ENCODE data around the gene NHERF2. TPM values are rescaled to one million over a fixed set of nuclear protein-coding genes. Genes with fewer than 3 reads are reported as not detected.

Gene NHERF2
- total RNA-seq, 6 experiments from 2014 or later, result 129 to 284 (median 186) TPM

- Histone ChIP-seq H3K27me3 (no peaks in the 10 kb centered on the region), H3K9me3 (no peaks in the 10 kb centered on the region), H3K4me3 (no peak overlapping the region), H3K27ac (no peak overlapping the region), H3K36me3 (peaks cover 0 to 26% (median 0%) of the 10 kb centered on the region in 4 donors), H3K4me1 (peaks cover 0 to 18% (median 8%) of the 10 kb centered on the region in 4 donors)
- intact Hi-C loops (cut with DNase I), result no loop called here
- 80% methylated on average over 1 of the region's 5 CpGs for WGBS (ENCODE audit: insufficient coverage, low coverage, low lambda C conversion rate, missing lambda C conversion rate)
- ATAC-seq (no peak), DNase-seq (no peak)
- TF ChIP-seq CTCF (IDR thresholded peaks at IDR 0.05) (no peak), POLR2A (IDR thresholded peaks at IDR 0.05) (no peak)
Observed at GRCh38 chr16:1982013-1982433, 44.7 kb upstream of the NHERF2 start.

DNA sequence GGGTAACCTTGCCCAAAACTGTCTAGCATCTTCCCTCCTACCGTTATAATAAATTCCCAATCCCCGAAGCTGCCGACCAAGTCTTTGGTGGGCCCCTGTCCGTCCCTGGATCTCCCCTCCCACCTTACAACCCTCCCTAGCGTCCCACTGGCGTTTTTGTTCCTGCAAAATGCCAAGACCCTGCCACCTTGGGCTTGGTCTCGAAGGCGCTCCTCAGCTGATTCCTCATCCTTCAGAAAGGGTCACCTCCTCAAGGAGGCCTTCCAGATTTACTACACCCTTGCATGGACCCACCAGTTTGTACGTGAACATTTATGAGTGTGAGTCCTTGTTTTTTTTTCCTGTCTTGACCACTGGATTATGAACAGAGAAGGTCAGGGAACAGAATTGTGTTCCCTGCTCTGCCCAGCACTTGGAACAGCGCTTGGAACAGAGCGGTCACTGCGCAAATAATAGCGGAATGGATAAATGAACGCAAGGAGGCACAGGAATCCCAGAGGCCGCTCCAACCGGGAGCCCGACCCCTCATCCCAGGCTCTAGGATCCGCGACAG is 43.6 kb upstream of the NHERF2 start:
- intact Hi-C loops (cut with DNase I), result no loop called here
- H3K4me3 ChIP-seq, result peak overlapping the region; percentile 75 to 98 (median 91)
- H3K27ac ChIP-seq, result peak overlapping the region; percentile 39 to 78 (median 53)
- ATAC-seq, result no peak
- no peaks in the 10 kb centered on the region for H3K27me3 ChIP-seq
- peaks cover 0 to 18% (median 8%) of the 10 kb centered on the region in 4 donors for H3K4me1 ChIP-seq
- 26% methylated on average over 14 of the region's 19 CpGs for WGBS (ENCODE audit: insufficient coverage, low coverage, low lambda C conversion rate, missing lambda C conversion rate)
- TF ChIP-seq CTCF (IDR thresholded peaks at IDR 0.05), result no peak
- TF ChIP-seq POLR2A (IDR thresholded peaks at IDR 0.05), result no peak
- no peaks in the 10 kb centered on the region for H3K9me3 ChIP-seq
- H3K36me3 ChIP-seq, result peaks cover 0 to 17% (median 0%) of the 10 kb centered on the region in 4 donors
- DNase-seq, result no peak

- DNase-seq (peak; percentile 94 to 97 (median 96)), ATAC-seq (peak; percentile 87 to 96 (median 92))
- H3K4me1 ChIP-seq, result peaks cover 0 to 18% (median 8%) of the 10 kb centered on the region in 4 donors
- TF ChIP-seq CTCF (IDR thresholded peaks at IDR 0.05) (peak; percentile 12 to 69 (median 50)), POLR2A (IDR thresholded peaks at IDR 0.05) (peak; percentile 78)
- H3K4me3 ChIP-seq, result peak within 1 kb of the TSS; percentile 75 to 98 (median 91)
- H3K36me3 ChIP-seq, result peaks cover 0 to 13% (median 0%) of the 10 kb centered on the region in 4 donors
- no peaks in the 10 kb centered on the region for H3K27me3 ChIP-seq
- peak within 1 kb of the TSS; percentile 72 to 79 (median 78) for H3K27ac ChIP-seq
- H3K9me3 ChIP-seq, result no peaks in the 10 kb centered on the region
- no CpG with 5 or more reads among the region's 109 CpGs for WGBS (ENCODE audit: insufficient coverage, low coverage, low lambda C conversion rate, missing lambda C conversion rate)
- intact Hi-C loops (cut with DNase I), result no loop called here
Observed at GRCh38 chr16:1983544-1984346, 43.0 kb upstream of the NHERF2 start, which contains the start of gene GFER. Gene GFER (plus strand): TSS chr16:1984193. CDS start chr16:1984219, 26 bp downstream.

- peak; percentile 69 to 79 (median 78) for DNase-seq
- H3K4me1 ChIP-seq, result peaks cover 0 to 18% (median 8%) of the 10 kb centered on the region in 4 donors
- peak overlapping the region; percentile 72 to 79 (median 78) for H3K27ac ChIP-seq
- peak overlapping the region; percentile 75 to 98 (median 91) for H3K4me3 ChIP-seq
- peaks cover 0 to 13% (median 0%) of the 10 kb centered on the region in 4 donors for H3K36me3 ChIP-seq
- 4% methylated on average over 24 of the region's 58 CpGs for WGBS (ENCODE audit: insufficient coverage, low coverage, low lambda C conversion rate, missing lambda C conversion rate)
- intact Hi-C loops (cut with DNase I), result no loop called here
- TF ChIP-seq POLR2A (IDR thresholded peaks at IDR 0.05), result no peak
- TF ChIP-seq CTCF (IDR thresholded peaks at IDR 0.05), result no peak
- no peaks in the 10 kb centered on the region for H3K27me3 ChIP-seq
- H3K9me3 ChIP-seq, result no peaks in the 10 kb centered on the region
- peak; percentile 4 to 41 (median 28) for ATAC-seq
Observed at GRCh38 chr16:1984347-1985225, 42.1 kb upstream of the NHERF2 start.
